C4-2B (cell line): ENCODE measurements around the gene SMAP2.
"Not testable (repeated sequence)": the region's sequence is repeated elsewhere in the genome, so short reads cannot be mapped to it uniquely, and the experiment has no call there.

ENCODE experiments used
- CTCF ChIP-seq: fragments of 450-650 bp; conservative IDR thresholded peaks from 2 replicates; pipeline ENCODE4 v1.5.1; 2017; ENCODE audit warnings: mild to moderate bottlenecking
- ZFX ChIP-seq: fragments of 450-650 bp; IDR thresholded peaks from 2 replicates; pipeline ENCODE4 v1.6.1; 2017

- not testable (repeated sequence) for TF ChIP-seq CTCF, ZFX
Observed at GRCh38 chr1:40342381-40342717, 31.2 kb upstream of the SMAP2 start.
